Measurements from ENCODE around the gene PPM1K. TPM values are rescaled to one million over a fixed set of nuclear protein-coding genes. Genes with fewer than 3 reads are reported as not detected.

Gene PPM1K
- polyA plus RNA-seq, 1 donor (not counting 4 experiments of a cell fraction or from before 2014, with no cell fraction given), result 9.8 TPM

DNA sequence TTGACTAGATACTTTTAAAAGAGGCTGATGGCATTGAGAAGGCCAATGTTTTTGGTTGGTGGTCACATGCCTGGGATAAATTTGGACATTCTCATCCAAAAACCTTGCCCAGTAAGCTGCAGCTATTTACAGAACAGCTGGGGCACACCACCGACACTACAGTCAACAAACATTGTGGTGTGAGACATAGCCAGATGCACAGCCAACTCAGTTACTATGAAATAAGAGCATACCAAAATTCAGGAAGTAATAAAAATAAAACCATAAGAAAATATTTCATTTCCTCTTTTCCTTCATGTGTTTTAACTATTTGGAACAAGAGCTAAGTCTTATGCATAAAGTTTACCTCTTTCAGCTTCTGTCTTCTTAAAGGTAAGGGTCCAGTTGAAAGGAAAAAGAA, 8.8 kb downstream of the PPM1K start:
- dilution Hi-C loops (cut with MboI; ENCODE audit: extremely low pct_ligation_motif_present, low sequenced_read_pairs), result no loop called here
- no peaks in the 10 kb centered on the region for H3K4me1 ChIP-seq (ENCODE audit: control insufficient read depth, extremely low read depth, insufficient read depth, low read length)
- H3K27ac ChIP-seq (ENCODE audit: control insufficient read depth, insufficient read depth, low read length), result no peak overlapping the region
- no peaks in the 10 kb centered on the region for H3K9me3 ChIP-seq (ENCODE audit: control insufficient read depth, low read depth, low read length)
- H3K36me3 ChIP-seq (ENCODE audit: control insufficient read depth in 2 of 2, extremely low read depth in 1 of 2, insufficient read depth in 2 of 2, low read length in 2 of 2), result no peaks in the 10 kb centered on the region
- H3K4me3 ChIP-seq (ENCODE audit: control insufficient read depth in 2 of 3, extremely low read depth in 1 of 3, insufficient read depth in 2 of 3, low read depth in 1 of 3, low read length in 3 of 3), result no peak overlapping the region
- no peaks in the 10 kb centered on the region for H4K20me1 ChIP-seq (ENCODE audit: control insufficient read depth, extremely low read depth, insufficient read depth, low read length)
- TF ChIP-seq EZH2 (IDR thresholded peaks at IDR 0.05; ENCODE audit: low read length) (no peak), CTCF (optimal IDR thresholded peaks at IDR 0.05 in 1 of 3, IDR thresholded peaks at IDR 0.05 in 1 of 3, conservative IDR thresholded peaks at IDR 0.05 in 1 of 3; ENCODE audit: extremely low read depth in 1 of 3, insufficient read depth in 2 of 3, low read length in 3 of 3) (no peak)
- H2AFZ ChIP-seq (ENCODE audit: control insufficient read depth, low read length), result no peak overlapping the region
- no peaks in the 10 kb centered on the region for H3K9me1 ChIP-seq (ENCODE audit: control insufficient read depth, extremely low read depth, insufficient read depth, low read length)
- DNase-seq (ENCODE audit: low read depth, low spot score) (no peak), FAIRE-seq (no peak)
- no peak overlapping the region for H3K9ac ChIP-seq (ENCODE audit: control insufficient read depth, extremely low read depth, insufficient read depth, low read length)
- H3K27me3 ChIP-seq (ENCODE audit: control insufficient read depth, extremely low read depth, insufficient read depth, low read length), result no peaks in the 10 kb centered on the region
- no peaks in the 10 kb centered on the region for H3K79me2 ChIP-seq (ENCODE audit: control insufficient read depth, insufficient read depth, low read length)
- no peak overlapping the region for H3K4me2 ChIP-seq (ENCODE audit: control insufficient read depth, extremely low read depth, insufficient read depth, low read depth, low read length)

DNA sequence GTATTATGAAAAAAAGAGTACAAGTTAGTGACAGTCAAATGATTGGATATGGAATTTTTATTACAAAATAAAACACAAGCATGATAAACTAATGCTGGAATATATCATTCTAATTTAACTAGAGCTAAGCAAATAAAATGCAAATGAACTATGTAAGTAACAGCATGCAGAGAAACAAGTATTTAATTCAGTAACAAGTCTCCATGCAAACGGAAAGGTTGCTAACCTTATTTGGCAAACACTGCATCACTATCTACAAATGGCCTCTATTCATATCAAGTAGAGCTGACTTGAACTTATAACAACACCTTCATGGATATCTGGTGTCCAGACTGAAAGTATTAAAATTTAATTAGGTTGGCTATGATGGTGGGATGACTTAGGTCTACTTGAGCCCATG, 15.4 kb downstream of the PPM1K start:
- dilution Hi-C loops (cut with MboI; ENCODE audit: extremely low pct_ligation_motif_present, low sequenced_read_pairs), result no loop called here
- Histone ChIP-seq H3K9me3 (ENCODE audit: control insufficient read depth, low read depth, low read length) (no peaks in the 10 kb centered on the region), H3K4me1 (ENCODE audit: control insufficient read depth, extremely low read depth, insufficient read depth, low read length) (no peaks in the 10 kb centered on the region), H3K9ac (ENCODE audit: control insufficient read depth, extremely low read depth, insufficient read depth, low read length) (no peak overlapping the region), H2AFZ (ENCODE audit: control insufficient read depth, low read length) (no peak overlapping the region), H3K4me3 (ENCODE audit: control insufficient read depth in 2 of 3, extremely low read depth in 1 of 3, insufficient read depth in 2 of 3, low read depth in 1 of 3, low read length in 3 of 3) (no peak overlapping the region), H3K27me3 (ENCODE audit: control insufficient read depth, extremely low read depth, insufficient read depth, low read length) (no peaks in the 10 kb centered on the region), H3K4me2 (ENCODE audit: control insufficient read depth, extremely low read depth, insufficient read depth, low read depth, low read length) (no peak overlapping the region), H4K20me1 (ENCODE audit: control insufficient read depth, extremely low read depth, insufficient read depth, low read length) (no peaks in the 10 kb centered on the region), H3K9me1 (ENCODE audit: control insufficient read depth, extremely low read depth, insufficient read depth, low read length) (no peaks in the 10 kb centered on the region), H3K79me2 (ENCODE audit: control insufficient read depth, insufficient read depth, low read length) (no peaks in the 10 kb centered on the region), H3K36me3 (ENCODE audit: control insufficient read depth in 2 of 2, extremely low read depth in 1 of 2, insufficient read depth in 2 of 2, low read length in 2 of 2) (peaks cover 0 to 5% of the 10 kb centered on the region in 2 experiments), H3K27ac (ENCODE audit: control insufficient read depth, insufficient read depth, low read length) (no peak overlapping the region)
- no peak for DNase-seq (ENCODE audit: low read depth, low spot score)
- TF ChIP-seq EZH2 (IDR thresholded peaks at IDR 0.05; ENCODE audit: low read length) (no peak), CTCF (optimal IDR thresholded peaks at IDR 0.05 in 1 of 3, IDR thresholded peaks at IDR 0.05 in 1 of 3, conservative IDR thresholded peaks at IDR 0.05 in 1 of 3; ENCODE audit: extremely low read depth in 1 of 3, insufficient read depth in 2 of 3, low read length in 3 of 3) (no peak)
- no peak for FAIRE-seq

Data from keratinocyte (primary cell).